GM23338 (cell line): ENCODE results near the gene NAT14. TPM values are rescaled to one million over a fixed set of nuclear protein-coding genes. Genes with fewer than 3 reads are reported as not detected.

ENCODE experiments used
- ATAC-seq: fragments of 200-7000 bp; cut with Tn5 transposase; 3 replicates; pipeline ENCODE4 v1.9.1; 2020
- DNase-seq: peaks from one replicate; pipeline ENCODE4 v3.0.0-alpha.2; 2015; ENCODE audit warnings: low spot score
- H2AFZ ChIP-seq: fragments of 200-600 bp; sonication (generic); 2 replicates; pipeline ENCODE4 v1.8.0; 2016; ENCODE audit warnings: antibody characterized with exemption, mild to moderate bottlenecking, moderate library complexity
- H3F3A ChIP-seq: fragments of 200-600 bp; sonication (generic); replicated peaks from 2 replicates; pipeline ENCODE4 v1.8.0; 2017; ENCODE audit warnings: antibody characterized with exemption, mixed run types, low read depth
- H3K27ac ChIP-seq: fragments of 200-600 bp; sonication (generic); 2 replicates; pipeline ENCODE4 v1.6.1; 2016; ENCODE audit warnings: low read depth
- H3K27me3 ChIP-seq: fragments of 200-600 bp; sonication (generic); 2 replicates; pipeline ENCODE4 v1.8.0; 2016; ENCODE audit warnings: mild to moderate bottlenecking, mixed run types, moderate library complexity; ENCODE audit not compliant: insufficient read depth
- H3K36me3 ChIP-seq: fragments of 200-600 bp; sonication (generic); 2 replicates; pipeline ENCODE4 v1.8.0; 2016; ENCODE audit warnings: mild to moderate bottlenecking; ENCODE audit not compliant: insufficient read depth
- H3K4me1 ChIP-seq: fragments of 200-600 bp; sonication (generic); 2 replicates; pipeline ENCODE4 v1.8.0; 2016; ENCODE audit warnings: mild to moderate bottlenecking, moderate library complexity; ENCODE audit not compliant: insufficient read depth
- H3K4me2 ChIP-seq: fragments of 200-600 bp; sonication (generic); 2 replicates; pipeline ENCODE4 v1.7.1; 2017; ENCODE audit warnings: mixed run types
- H3K4me3 ChIP-seq: fragments of 200-600 bp; sonication (generic); 2 replicates; pipeline ENCODE4 v1.6.1; 2016; ENCODE audit warnings: mixed run types
- H3K79me2 ChIP-seq: fragments of 200-600 bp; sonication (generic); replicated peaks from 2 replicates; pipeline ENCODE4 v1.8.0; 2017; ENCODE audit warnings: mild to moderate bottlenecking; ENCODE audit not compliant: insufficient read depth
- H3K9me2 ChIP-seq: fragments of 200-600 bp; sonication (generic); 2 replicates; pipeline ENCODE4 v1.8.0; 2017; ENCODE audit not compliant: insufficient read depth
- H4K20me1 ChIP-seq: fragments of 200-600 bp; sonication (generic); replicated peaks from 2 replicates; pipeline ENCODE4 v1.8.0; 2017; ENCODE audit warnings: mild to moderate bottlenecking; ENCODE audit not compliant: insufficient read depth
- H3K27ac Mint-ChIP-seq: 2 replicates; pipeline ENCODE4 v1.8.0; 2020; ENCODE audit warnings: inconsistent platforms, mild to moderate bottlenecking, moderate library complexity, mixed read lengths
- H3K27me3 Mint-ChIP-seq: 3 replicates; pipeline ENCODE4 v1.8.0; 2022; ENCODE audit warnings: low read depth, mild to moderate bottlenecking, moderate library complexity, mixed read lengths, inconsistent platforms; ENCODE audit not compliant: insufficient read depth, poor library complexity
- H3K36me3 Mint-ChIP-seq: 3 replicates; pipeline ENCODE4 v1.8.0; 2021; ENCODE audit warnings: low read depth, mild to moderate bottlenecking, inconsistent platforms, moderate library complexity, mixed read lengths
- H3K4me1 Mint-ChIP-seq: 3 replicates; pipeline ENCODE4 v1.8.0; 2020; ENCODE audit warnings: mild to moderate bottlenecking, inconsistent platforms, mixed read lengths
- H3K4me3 Mint-ChIP-seq: 3 replicates; pipeline ENCODE4 v1.8.0; 2021; ENCODE audit warnings: moderate library complexity, mild to moderate bottlenecking, inconsistent platforms, mixed read lengths
- H3K9me3 Mint-ChIP-seq: 3 replicates; pipeline ENCODE4 v1.8.0; 2020; ENCODE audit warnings: moderate library complexity, mild to moderate bottlenecking, inconsistent platforms, mixed read lengths
- CREB1 ChIP-seq: fragments of 250-450 bp; sonication (Bioruptor Pico); IDR thresholded peaks from 2 replicates; pipeline ENCODE4 v1.5.0; 2020; ENCODE audit warnings: low read depth, mild to moderate bottlenecking, moderate library complexity
- CTCF ChIP-seq, 2 experiments: fragments of 200-600 bp in 1 of 2; sonication (generic) in 1 of 2; conservative IDR thresholded peaks; 2 replicates each; pipeline versions ENCODE4 v1.5.1 to v1.6.1; 2016 to 2017; ENCODE audit warnings: antibody characterized with exemption in 2 of 2, low read depth in 2 of 2, mild to moderate bottlenecking in 2 of 2, moderate library complexity in 1 of 2
- EZH2 ChIP-seq: fragments of 200-600 bp; sonication (generic); IDR thresholded peaks from one replicate; pipeline ENCODE4 v1.8.0; 2017; ENCODE audit warnings: antibody characterized with exemption, mild to moderate bottlenecking, low read depth; ENCODE audit not compliant: unreplicated experiment
- EZH2phosphoT487 ChIP-seq: fragments of 200-600 bp; sonication (generic); IDR thresholded peaks from one replicate; pipeline ENCODE4 v1.8.1; 2018; ENCODE audit warnings: antibody characterized with exemption; ENCODE audit not compliant: unreplicated experiment
- JUNB ChIP-seq: IDR thresholded peaks from one replicate; pipeline ENCODE4 v1.6.1; 2016; ENCODE audit warnings: antibody characterized with exemption; ENCODE audit not compliant: unreplicated experiment
- NANOG ChIP-seq: IDR thresholded peaks from 2 replicates; pipeline ENCODE4 v1.6.1; 2016; ENCODE audit warnings: antibody characterized with exemption, borderline replicate concordance
- POLR2AphosphoS5 ChIP-seq: IDR thresholded peaks from 2 replicates; pipeline ENCODE4 v1.6.1; 2016; ENCODE audit warnings: antibody characterized with exemption, low read depth
- REST ChIP-seq: IDR thresholded peaks from one replicate; pipeline ENCODE4 v1.6.1; 2018; ENCODE audit warnings: antibody characterized with exemption; ENCODE audit not compliant: unreplicated experiment
- STAT1 ChIP-seq: IDR thresholded peaks from one replicate; pipeline ENCODE4 v1.6.1; 2016; ENCODE audit warnings: antibody characterized with exemption; ENCODE audit not compliant: unreplicated experiment
- ZNF114 ChIP-seq: fragments of 250-450 bp; sonication (Bioruptor Pico); IDR thresholded peaks from 2 replicates; pipeline ENCODE4 v1.5.0; 2020; ENCODE audit warnings: mild to moderate bottlenecking, moderate library complexity
- ZNF331 ChIP-seq: fragments of 250-450 bp; sonication (Bioruptor Pico); IDR thresholded peaks from 2 replicates; pipeline ENCODE4 v1.5.0; 2020; ENCODE audit warnings: low read depth, mild to moderate bottlenecking, moderate library complexity
- ZNF462 ChIP-seq: fragments of 250-450 bp; sonication (Bioruptor Pico); IDR thresholded peaks from 2 replicates; pipeline ENCODE4 v1.5.0; 2020; ENCODE audit warnings: mild to moderate bottlenecking, moderate library complexity
- polyA plus RNA-seq: library from polyadenylated mRNA; unstranded; fragments of >200 nt; fragmentation: Nextera tagmentation; extraction: Ambion mirVana; gene quantifications from 2 replicates; pipeline ENCODE4 v1.2.1, GENCODE V29; 2016
- total RNA-seq: library from RNA; depleted of rRNA; stranded (reverse); fragments of >200 nt; shearing (Covaris generic); gene quantifications from 2 replicates; pipeline ENCODE4 v1.2.3, GENCODE V29; 2014
- TF ChIP-seq, protein P1 (sequence below): IDR thresholded peaks from 2 replicates; pipeline ENCODE4 v1.6.1; 2016; ENCODE audit warnings: antibody characterized with exemption

NAT14 gene
- total and polyA plus RNA-seq, 2 experiments from 2014 or later: 27.8 to 39.6 TPM

GRCh38 chr19:55502197-55502952, 17.4 kb downstream of the NAT14 start:
- Histone ChIP-seq H4K20me1 (no peaks in the 10 kb centered on the region), H3K4me1 (no peaks in the 10 kb centered on the region), H3K4me2 (no peak overlapping the region), H3K79me2 (no peaks in the 10 kb centered on the region), H2AFZ (no peak overlapping the region), H3K9me2 (no peaks in the 10 kb centered on the region), H3K4me3 (no peak overlapping the region), H3K27me3 (peaks cover 32% of the 10 kb centered on the region), H3K36me3 (no peaks in the 10 kb centered on the region), H3K27ac (no peak overlapping the region), H3F3A (no peaks in the 10 kb centered on the region)
- H3K36me3 Mint-ChIP-seq: peaks cover 15% of the 10 kb centered on the region
- peaks cover 37% of the 10 kb centered on the region for H3K27me3 Mint-ChIP-seq
- no peak for DNase-seq
- TF ChIP-seq POLR2AphosphoS5: no peak
- TF ChIP-seq EZH2: no peak
- no peak for TF ChIP-seq CREB1
- no peak for TF ChIP-seq REST
- no peak for TF ChIP-seq CTCF (conservative IDR thresholded peaks at IDR 0.05; ENCODE audit: low read depth in 2 of 2)
- no peak for TF ChIP-seq NANOG
- TF ChIP-seq EZH2phosphoT487: no peak
- TF ChIP-seq STAT1: no peak
- TF ChIP-seq JUNB: no peak
- no peak for TF ChIP-seq ZNF114 (CRISPR knock-in tag)
- TF ChIP-seq, protein P1, sequence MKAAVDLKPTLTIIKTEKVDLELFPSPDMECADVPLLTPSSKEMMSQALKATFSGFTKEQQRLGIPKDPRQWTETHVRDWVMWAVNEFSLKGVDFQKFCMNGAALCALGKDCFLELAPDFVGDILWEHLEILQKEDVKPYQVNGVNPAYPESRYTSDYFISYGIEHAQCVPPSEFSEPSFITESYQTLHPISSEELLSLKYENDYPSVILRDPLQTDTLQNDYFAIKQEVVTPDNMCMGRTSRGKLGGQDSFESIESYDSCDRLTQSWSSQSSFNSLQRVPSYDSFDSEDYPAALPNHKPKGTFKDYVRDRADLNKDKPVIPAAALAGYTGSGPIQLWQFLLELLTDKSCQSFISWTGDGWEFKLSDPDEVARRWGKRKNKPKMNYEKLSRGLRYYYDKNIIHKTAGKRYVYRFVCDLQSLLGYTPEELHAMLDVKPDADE: no peak
- no peak for TF ChIP-seq ZNF331 (CRISPR knock-in tag)
- TF ChIP-seq ZNF462 (CRISPR knock-in tag): no peak
- H3K4me3 Mint-ChIP-seq: no peak overlapping the region; the same call in 2 of the 3 replicates
- no peaks in the 10 kb centered on the region for H3K4me1 Mint-ChIP-seq
- no peak for ATAC-seq
- H3K27ac Mint-ChIP-seq: no peak overlapping the region
- peaks cover 21% of the 10 kb centered on the region for H3K9me3 Mint-ChIP-seq
